Stimulated activated CD4-positive, alpha-beta T cell treated with anti-CD3 and anti-CD28 coated beads, Interleukin-2, amount 100 ng/mL, for 4 hours (primary cell): ENCODE results near the gene DVL1.
A peak's percentile ranks its signal among the peaks of the same experiment; 100 is the strongest.
"Not testable (repeated sequence)": the region's sequence is repeated elsewhere in the genome, so short reads cannot be mapped to it uniquely, and the experiment has no call there.

Experiments used
- DNase-seq: peaks from one replicate; pipeline ENCODE4 v3.0.0-alpha.2; 2020; ENCODE audit warnings: low read depth

Gene DVL1

DNA sequence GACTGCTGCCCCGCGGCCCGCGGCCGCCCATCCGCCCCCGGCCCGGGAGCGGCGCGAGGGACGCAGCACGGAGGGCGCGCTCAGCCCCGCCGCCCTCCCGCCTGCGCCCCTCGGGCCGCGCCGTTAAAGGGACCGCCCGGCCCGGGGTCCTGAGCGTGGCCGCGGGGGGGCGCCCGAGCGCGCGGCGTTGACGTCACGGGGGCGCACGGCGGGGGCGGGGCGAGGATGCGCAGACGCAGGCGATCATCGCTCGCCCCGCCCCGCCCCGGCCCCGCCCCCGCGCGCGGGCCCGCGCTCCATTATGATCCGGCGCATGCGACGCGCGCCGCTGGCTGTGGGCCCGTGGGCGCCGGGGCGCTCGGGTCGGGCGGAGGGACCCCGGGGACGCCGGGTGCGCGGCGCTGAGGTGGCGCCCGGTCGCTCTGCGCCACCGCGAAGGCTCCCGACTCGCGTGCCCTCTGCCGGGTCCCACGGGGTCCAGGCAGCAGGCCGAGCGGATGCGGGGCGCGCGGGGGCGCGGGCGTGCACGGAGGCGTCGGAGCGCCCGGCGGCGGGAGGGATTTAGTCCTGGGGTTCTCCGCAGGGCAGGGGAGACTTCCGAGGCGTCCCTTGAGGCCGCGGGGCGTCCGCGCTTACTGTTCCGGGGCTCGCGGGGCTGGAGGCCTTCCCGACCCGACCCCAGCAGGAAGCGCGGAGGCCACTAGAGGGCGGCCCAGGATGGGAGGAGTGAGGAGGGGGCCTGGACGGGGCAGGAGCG, at the start of gene DVL1:
Gene DVL1, minus strand, starts transcription at position 163 of the 757 bp plus-strand sequence. CDS start 353 bp downstream, outside the sequence.
- peak; percentile 52 for DNase-seq

DNA sequence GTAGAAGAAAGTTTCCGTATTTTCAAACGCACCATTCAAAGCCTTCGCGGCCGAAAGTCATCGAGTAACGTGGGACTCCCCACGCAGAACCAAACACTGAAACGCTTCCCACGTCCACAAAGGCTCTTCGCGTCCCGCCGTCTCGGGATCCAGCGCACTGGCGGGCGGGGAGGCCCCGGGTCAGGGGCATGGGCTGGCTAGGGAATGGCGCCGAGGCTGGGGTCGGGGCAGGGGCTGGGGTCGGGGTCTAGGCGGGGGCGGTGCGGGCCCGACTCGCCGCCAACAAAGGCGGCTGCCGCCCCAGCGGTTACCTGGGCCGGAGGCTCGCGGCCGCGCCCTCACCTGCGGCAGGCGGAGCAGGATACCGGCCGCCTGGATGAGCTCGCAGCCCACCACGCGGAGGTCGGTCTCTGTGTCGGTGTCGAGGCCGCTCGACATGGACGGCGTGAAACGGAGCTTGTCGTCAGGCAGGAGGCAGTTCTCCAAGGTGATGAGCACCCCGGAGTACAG, 49.5 kb upstream of the DVL1 start:
- no peak for DNase-seq

DNA sequence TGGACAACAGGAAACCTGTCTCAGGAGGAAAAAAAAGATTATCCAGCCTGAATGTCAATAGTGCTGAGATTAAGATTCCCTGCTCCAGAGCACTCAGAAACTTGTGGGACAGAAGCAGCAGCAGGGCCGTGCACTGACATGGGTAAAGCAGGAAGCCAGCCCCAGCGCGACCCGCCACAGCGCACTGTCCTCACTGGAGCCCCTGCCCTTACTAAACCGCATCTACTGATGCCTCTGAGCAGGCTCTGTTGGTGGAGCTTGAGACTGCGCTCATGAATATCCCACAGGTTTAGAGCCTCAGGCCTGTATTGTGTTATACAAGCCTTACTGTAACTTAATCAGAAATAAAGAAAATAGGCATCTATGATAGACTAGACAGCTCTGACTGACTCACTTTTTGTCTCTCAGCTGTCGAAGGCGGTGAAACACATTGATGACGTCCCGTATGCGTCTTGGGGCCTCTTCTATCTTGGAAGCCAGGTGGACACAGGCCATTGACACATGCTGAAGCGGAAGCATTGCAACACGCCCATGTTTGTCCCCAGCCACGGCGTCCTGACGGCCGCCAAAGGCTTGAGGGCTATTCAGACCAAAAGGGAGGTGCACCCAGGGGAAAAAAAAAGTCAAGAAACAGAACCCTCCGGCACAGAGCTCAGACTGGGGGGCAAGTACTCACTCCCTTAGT, 48.8 kb upstream of the DVL1 start:
- no peak for DNase-seq

DNA sequence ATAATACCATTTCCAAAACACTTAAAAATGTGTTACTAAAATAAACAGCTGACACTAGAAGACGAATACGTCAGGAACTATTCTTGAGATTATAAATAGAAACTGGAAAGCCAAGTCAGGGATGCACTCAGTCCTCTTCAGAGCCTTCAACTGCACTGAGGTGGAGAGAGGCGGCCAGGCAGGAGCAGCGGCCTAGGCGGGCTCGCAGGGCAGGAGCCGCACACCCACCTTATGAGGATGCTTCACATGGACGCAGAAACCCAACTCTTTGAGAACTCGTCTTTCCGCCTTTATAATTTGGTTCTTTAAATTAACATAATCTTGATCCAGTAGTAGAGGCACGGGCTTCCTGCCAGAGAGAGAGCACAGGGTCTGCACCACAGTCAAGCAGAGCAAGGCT, 45.9 kb upstream of the DVL1 start:
- no peak for DNase-seq

DNA sequence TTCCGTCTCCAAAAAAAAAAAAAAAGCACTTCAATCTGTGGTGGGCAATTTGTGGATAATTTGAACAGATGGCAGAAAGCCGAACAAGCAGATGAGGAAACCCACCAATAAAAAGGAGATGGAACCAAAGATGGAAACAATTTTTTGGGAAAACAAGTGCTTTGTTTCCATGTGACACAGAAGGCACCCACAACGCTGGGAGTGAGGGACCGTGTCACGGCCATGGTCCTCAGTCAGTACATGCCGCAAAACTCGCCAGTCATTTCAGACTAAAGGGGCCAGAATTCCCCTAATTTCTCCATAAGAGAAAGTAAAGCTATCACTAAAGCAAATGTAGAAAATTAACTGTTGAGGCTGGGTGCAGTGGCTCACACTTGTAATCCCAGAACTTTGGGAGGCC, 44.9 kb upstream of the DVL1 start:
- DNase-seq, result no peak

DNA sequence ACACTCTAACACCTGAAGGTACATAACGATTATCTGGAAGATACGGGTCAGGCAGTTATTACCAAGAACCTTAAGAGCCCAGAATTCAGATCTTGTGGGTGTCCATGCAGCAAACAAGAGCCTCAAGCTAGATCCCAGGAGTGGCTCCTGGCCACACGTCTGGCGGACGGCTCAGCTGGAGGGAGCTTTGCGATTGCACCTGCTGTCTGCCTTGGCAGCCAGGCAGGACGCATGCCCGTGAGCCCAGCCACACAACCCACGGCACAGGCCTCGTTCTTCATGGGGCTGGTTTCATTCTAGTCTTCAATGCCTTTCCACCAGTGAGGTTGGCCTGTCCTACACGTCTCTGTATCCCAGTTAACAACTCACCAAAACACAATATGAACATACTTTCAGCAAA, 44.2 kb upstream of the DVL1 start:
- DNase-seq, result no peak

DNA sequence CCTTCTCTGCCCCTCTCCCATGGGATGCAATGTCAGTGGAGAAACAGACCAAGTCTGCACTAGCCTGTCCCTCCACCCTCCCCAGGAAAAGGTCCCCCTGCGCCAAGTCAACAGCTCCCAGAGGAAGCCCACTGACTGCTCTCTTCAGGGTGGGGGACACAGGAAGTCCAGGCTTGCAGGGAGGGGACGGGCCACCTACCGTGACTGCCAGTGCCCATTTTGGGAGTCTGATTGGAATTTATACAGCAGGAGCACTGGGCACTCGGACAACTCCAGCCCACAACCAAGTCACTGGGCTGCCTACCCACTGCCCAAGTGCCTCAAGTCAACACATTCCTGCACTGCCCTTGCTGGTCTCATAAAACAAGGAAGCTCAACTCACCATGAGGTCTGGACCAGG, 43.8 kb upstream of the DVL1 start:
- DNase-seq, result no peak

DNA sequence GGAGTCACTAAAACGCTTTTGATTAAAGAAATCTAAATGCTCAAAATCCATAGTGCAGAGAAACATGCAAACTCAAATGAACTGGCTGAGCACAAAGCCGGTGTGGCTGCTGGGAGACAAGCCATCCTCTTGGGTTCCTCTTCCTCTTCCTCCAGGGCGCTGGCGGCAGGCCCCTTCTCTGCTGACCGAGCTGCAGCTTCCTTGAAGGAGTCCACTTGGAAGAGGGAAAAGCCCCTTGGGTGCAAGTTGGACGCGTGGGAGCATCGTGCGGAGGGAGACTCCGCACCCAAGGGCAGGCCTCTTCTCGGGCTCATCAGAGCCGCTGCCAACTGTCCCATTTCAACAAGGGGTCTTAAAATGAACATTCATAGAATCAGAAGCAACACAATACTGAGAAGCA, 42.0 kb upstream of the DVL1 start:
- DNase-seq, result no peak

DNA sequence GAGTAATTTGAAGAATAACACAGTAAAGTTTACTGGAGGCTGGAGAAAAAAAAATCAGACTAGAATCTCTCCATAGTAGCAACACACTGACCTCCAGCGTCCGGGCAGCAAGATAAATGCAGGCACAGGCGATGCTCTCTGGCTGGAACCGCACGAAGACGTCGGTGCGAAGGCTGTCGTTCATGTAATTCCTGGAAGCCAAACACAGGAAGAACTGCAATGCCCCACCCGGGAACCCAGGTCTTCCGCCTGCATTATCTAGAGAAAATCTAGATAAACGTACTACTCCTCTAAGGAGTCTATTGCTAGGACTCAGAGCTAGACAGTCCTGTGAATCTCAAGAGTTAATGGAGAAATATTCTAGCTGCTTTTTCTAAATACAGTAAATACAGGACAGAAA, 41.5 kb upstream of the DVL1 start:
- DNase-seq, result no peak

DNA sequence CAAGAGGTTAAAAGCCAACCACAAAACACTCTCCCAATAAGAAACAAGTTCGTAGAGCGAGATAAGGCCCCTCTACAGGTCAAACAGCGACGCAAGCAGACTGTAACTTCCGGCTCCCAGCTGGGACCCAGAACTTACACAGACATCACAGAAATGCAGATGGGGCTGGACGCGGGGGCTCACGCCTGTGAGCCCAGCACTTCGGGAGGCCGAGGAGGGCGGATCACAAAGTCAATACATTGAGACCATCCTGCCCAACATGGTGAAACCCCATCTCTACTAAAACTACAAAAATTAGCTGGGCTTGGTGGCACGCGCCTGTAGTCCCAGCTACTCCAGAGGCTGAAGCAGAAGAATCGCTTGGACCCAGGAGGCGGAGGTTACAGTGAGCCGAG, 38.9 kb upstream of the DVL1 start:
- DNase-seq, result no peak

DNA sequence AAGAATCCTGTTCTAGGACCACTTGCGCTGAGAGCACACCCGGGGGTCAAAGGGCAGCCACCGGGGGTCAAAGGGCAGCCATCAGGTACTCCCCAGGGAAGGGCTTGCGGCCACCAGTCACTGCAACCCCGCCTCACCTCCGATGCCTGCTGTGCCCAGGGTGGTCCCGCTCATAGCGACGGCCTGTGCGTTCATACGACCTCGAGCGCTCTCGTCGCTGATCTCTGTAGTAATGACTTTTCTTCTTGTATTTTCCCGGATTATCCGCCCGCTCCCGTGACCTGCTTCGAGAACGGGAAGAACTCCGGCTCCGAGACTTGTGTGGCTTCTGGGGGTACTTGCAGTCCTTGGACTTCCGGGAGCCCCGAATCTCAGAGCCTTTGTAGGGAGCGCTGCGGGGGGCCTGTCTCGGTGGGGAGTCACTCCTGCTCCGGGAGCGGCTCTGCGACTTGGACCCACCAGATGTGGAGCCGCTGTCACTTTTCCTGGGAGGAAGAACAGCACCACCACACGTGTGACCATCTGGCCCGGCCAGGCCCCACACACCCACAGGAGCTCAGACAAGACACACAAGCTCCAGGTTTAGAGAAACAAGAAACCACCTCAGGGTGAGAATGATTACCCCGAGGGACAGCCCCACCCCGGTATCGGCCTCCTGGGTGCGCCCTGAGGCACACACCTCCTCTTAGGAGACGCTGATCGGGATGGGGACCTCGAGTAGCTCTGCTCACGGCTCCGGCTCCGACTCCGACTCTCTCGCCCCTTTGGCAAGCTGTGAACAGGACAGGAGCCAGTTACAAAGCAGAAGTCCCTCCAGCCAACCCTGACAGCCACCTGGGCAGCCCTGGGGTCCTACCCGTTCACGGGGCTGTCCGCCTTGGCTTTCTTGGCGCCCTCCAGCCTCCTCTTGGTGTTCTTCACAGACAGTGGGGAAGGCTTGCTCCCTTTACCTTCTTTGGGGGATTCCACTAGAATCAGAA, 38.2 kb upstream of the DVL1 start:
- DNase-seq, result no peak

DNA sequence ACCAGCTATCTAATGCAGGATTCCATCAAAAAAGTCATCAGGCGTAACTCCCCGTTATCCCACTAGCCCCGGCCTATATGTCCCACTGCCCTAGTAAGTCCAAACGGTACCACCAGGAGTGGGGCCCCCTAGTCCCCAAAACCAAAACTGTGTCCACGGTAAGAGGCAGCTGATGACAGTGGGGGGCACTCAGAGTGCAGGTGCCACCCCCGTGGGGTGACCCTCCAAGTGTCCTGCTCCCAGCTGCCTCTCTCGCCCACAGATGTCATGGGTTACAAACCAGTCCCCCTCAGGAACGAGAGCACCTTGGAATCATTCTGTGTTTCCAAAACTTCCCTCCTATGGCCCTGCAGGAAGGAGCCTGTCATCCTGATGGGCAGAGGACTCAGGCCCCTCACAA, 36.7 kb upstream of the DVL1 start:
- DNase-seq, result no peak

DNA sequence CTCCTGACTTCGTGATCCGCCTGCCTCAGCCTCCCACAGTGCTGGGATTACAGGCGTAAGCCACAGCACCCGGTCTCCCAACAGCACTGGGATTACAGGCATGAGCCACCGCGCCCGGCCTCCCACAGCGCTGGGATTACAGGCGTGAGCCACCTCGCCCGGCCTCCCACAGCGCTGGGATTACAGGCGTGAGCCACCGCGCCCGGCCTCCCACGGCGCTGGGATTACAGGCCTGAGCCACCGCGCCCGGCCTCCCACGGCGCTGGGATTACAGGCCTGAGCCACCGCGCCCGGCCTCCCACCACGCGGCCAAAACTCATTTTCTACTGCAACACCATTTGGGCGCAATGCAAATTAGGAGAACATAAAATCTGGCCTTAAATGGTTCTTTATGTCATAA, 36.1 kb upstream of the DVL1 start:
- DNase-seq, result not testable (repeated sequence)

DNA sequence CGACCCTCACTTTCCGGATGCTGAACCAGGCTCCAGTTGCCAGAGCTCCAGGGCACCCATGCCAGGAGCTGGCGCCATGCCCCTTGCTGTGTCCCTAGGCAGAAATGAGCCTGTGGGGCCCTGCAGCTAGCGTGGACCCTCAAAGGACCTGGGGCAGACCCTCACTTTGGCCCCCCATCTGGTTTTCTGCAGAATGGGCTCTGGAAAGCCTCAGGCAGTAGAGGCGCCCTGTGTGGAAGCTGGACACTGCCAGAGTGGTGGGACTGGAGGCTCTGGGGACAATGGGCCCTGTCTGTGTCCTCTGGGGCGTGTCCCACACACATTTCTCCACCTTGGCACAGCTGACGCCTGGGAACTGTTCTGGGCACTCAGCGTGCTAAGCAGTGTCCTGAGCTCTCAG, 32.1 kb upstream of the DVL1 start:
- no peak for DNase-seq

DNA sequence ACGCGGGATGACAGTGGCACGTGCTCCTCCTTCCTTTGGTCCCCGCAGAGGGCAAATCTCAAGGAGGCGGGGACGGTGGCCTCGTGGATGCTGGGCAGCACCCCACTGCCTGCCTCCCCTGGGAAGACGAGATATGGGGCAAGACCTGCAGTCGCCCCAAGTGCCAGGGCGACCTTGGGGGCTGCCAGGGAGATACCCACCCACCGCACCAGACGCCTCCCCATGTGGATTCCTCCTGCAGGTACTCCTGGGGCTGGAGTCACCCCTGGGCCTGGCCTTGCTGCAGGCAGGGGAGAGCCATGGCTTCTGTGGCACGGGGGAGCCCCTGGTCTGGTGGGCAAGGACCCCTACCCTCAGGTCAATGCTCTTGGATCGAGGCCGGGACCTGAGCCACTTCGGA, 31.6 kb upstream of the DVL1 start:
- DNase-seq, result no peak

DNA sequence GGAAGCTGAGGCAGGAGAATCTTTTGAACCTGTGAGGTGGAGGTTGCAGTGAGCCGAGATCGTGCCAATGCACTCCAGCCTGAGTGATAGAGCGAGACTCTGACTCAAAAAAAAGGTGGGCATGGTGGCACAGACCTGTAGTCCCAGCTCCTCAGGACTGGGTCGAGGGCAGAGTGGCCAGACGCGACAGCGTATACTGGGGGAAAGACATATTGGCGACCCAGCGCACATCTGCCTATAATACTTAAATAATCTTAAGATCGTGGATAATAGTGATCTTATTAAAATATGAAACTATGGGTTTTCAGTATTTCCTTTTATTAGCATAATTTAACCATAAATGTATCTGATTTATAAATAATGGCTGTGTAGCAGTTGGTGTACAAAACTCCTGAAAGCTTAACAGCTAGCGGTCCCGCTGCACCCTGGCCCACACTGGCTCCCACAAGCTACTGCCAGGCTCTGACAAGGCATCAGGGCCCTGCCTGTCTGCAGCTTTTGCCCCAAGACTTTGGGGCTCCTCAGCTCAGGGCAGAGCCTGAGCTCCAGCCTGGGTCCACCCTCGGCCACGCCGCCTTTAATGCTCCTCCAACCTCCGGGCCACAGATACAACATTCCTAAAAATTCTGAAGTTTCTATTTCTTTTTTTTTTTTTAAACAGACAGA, 28.5 kb upstream of the DVL1 start:
- no peak for DNase-seq

DNA sequence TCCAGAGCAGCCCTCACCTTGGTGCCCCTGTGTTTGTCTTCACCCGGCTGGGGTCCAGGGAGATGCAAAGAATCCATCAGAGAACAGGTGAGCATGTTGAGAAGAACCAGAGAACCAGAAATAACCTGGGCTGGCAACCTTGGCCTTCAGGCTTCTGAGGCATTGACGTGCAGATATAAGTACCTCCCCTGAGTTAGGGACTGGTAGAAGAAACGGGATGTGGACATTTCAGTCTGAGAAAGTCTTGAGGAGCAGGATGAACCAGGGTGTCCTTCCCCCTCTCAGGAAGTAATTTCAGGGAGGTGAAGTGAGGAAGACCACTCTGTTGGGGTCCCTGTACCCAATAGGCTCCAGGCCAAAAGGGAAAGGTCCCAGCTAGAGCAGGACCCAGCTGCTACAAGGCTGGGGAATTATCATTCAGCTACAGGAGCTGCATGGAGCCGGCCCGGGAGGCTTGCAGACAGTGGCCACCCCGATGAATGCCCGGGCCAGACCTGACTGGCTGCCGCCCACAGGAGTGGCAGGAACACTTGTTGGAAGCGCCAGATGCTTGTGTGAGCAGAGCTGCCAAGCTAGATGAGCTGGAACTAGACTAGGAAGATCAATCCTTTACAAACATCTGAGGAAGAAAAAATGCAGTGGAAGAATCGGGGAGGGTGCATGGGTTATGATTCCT, 27.5 kb upstream of the DVL1 start:
- no peak for DNase-seq

DNA sequence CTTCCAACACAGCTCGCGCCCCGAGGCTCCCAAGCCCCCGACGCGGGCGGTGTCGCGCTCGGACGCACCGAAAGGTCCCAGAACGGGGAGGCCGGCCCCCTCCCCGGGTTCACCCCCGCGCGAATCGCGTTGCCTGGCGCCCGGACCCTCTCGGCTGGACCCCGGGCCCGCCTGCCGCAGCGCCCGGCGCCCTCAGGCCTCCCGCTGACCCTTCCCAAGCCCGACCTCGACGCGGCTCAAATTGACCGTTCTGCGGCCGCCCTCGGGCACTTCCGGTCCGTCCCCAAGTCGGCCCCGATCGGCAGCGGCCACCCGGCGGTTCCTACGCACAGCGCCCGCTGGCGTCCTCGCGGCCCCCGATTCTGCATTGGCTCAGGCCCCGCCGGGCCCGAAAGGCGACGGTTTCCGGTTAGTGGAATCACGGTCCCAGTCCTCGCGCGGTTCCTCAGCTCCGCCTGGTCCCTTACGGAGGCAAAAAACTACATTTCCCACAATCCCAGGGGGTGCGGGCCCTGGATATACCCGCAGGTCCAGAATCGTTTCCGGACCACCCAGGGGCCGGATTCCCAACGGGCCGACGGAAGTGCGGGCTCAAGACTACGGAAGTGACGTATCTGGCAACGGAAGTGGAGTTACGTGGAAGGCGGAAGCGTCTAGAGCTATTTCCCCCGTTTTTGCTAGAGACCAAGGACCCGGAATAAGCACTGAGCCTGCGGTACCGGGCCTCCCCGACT, 25.9 kb upstream of the DVL1 start, which contains the start of gene AURKAIP1:
Gene AURKAIP1, minus strand, starts transcription at position 279 of the 734 bp plus-strand sequence. CDS start 451 bp downstream, outside the sequence.
- DNase-seq, result peak; percentile 91

DNA sequence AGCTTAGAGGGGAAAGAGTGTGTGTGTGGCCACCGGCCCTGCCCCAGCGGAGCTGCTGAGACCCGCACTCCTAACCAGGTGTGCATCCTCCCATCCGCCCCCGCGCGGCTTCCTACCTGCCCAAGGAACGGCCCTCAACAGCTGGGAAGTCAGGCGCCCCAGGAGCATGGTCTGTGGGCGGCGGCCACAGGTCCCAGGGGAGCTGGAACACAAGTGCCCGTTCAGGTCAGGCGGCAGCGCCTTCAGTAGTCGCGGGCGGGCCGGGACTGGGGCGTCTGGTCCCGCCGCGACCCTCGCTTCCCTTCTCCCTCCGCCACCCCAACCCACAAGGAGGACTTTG, 25.3 kb upstream of the DVL1 start:
- DNase-seq, result no peak

DNA sequence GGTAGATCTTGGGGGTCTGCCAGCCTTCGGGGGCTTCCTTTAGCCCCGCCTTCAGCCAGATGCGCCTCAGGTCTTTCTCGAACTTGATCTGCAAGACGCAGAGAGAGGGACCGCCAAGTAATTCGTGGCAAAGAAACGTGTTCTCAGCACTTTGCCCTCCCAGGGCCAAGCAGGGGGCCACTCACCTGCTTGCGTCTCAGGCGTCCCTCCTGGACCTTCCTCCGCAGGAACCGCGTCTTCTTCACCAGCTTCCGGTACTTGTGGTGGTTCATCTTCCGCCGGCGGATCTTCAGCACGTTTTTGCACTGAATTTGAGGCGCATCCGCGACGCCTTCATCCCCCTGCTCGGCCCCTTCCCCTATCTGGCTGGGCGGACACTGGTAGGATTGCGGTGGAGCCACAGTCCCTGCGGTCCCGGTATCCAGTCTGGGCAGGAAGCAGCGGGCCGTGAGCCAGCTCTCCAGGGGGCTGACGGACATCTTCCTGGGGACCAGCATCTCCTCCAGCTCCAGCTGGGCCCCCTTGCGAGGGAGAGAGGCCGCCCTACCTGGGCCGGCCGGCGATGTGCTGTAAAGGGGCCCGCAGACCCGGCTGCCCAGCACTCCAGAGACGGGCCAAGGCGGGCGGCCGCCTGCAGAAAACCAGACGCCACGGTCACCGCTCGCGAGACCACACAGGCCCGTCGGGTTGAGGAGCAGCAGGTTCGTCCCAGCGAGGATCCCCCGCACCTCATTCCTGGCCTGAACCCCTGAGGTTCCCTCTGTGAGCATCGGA, 24.8 kb upstream of the DVL1 start:
- DNase-seq, result no peak
